Effector memory CD4-positive, alpha-beta T cell (primary cell): ENCODE measurements around the gene RGS7.
"Not testable (repeated sequence)": the region's sequence is repeated elsewhere in the genome, so short reads cannot be mapped to it uniquely, and the experiment has no call there.

Source experiments
- DNase-seq, 3 donors: peaks; one replicate each; pipeline ENCODE4 v3.0.0-alpha.2; 2020
- H3K27ac ChIP-seq: 2 replicates; pipeline ENCODE4 v1.7.0; 2013; ENCODE audit warnings: mild to moderate bottlenecking, low read length, moderate library complexity; ENCODE audit not compliant: insufficient read depth, poor library complexity, severe bottlenecking
- H3K27me3 ChIP-seq: replicated peaks from 2 replicates; pipeline ENCODE4 v1.7.0; 2013; ENCODE audit warnings: mild to moderate bottlenecking, low read length; ENCODE audit not compliant: insufficient read depth, control insufficient read depth, poor library complexity, severe bottlenecking
- H3K36me3 ChIP-seq: 2 replicates; pipeline ENCODE4 v1.7.0; 2013; ENCODE audit warnings: mild to moderate bottlenecking, low read length, moderate library complexity; ENCODE audit not compliant: control insufficient read depth, insufficient read depth
- H3K4me1 ChIP-seq: 2 replicates; pipeline ENCODE4 v1.7.0; 2013; ENCODE audit warnings: low read length, mild to moderate bottlenecking; ENCODE audit not compliant: control insufficient read depth, insufficient read depth, poor library complexity, severe bottlenecking
- H3K4me3 ChIP-seq: 2 replicates; pipeline ENCODE4 v1.7.0; 2013; ENCODE audit warnings: low read length, low read depth, mild to moderate bottlenecking; ENCODE audit not compliant: insufficient read depth, poor library complexity, severe bottlenecking
- H3K9me3 ChIP-seq: 2 replicates; pipeline ENCODE4 v1.7.0; 2013; ENCODE audit warnings: mild to moderate bottlenecking, low read length, moderate library complexity; ENCODE audit not compliant: control insufficient read depth

RGS7 gene

GRCh38 chr1:240758777-240759176, 598.2 kb downstream of the RGS7 start:
- not testable (repeated sequence) for H3K36me3 ChIP-seq, H3K27me3 ChIP-seq, H3K9me3 ChIP-seq, H3K4me1 ChIP-seq, H3K4me3 ChIP-seq, DNase-seq, H3K27ac ChIP-seq

- no peak for DNase-seq
- H3K36me3 ChIP-seq, result no peaks in the 10 kb centered on the region
Measured at GRCh38 chr1:240758296-240758695, 598.7 kb downstream of the RGS7 start.

GRCh38 chr1:240747907-240748306, 609.1 kb downstream of the RGS7 start:
- no peak overlapping the region for H3K27ac ChIP-seq
- H3K4me1 ChIP-seq, result no peaks in the 10 kb centered on the region
- H3K27me3 ChIP-seq, result no peaks in the 10 kb centered on the region
- no peaks in the 10 kb centered on the region for H3K9me3 ChIP-seq
- H3K36me3 ChIP-seq, result no peaks in the 10 kb centered on the region
- no peak overlapping the region for H3K4me3 ChIP-seq
- DNase-seq, result no peak

More at GRCh38 chr1:240758296-240758695, 598.7 kb downstream of the RGS7 start:
- Histone ChIP-seq H3K4me3 (no peak overlapping the region), H3K27me3 (peaks cover 4% of the 10 kb centered on the region), H3K4me1 (no peaks in the 10 kb centered on the region), H3K9me3 (no peaks in the 10 kb centered on the region), H3K27ac (no peak overlapping the region)

GRCh38 chr1:240743705-240744104, 613.3 kb downstream of the RGS7 start:
- DNase-seq, result no peak
- Histone ChIP-seq H3K9me3 (no peaks in the 10 kb centered on the region), H3K4me3 (no peak overlapping the region), H3K27me3 (no peaks in the 10 kb centered on the region), H3K27ac (no peak overlapping the region), H3K36me3 (no peaks in the 10 kb centered on the region), H3K4me1 (no peaks in the 10 kb centered on the region)

- Histone ChIP-seq H3K9me3 (no peaks in the 10 kb centered on the region), H3K36me3 (no peaks in the 10 kb centered on the region), H3K27me3 (no peaks in the 10 kb centered on the region), H3K4me1 (no peaks in the 10 kb centered on the region), H3K27ac (no peak overlapping the region), H3K4me3 (no peak overlapping the region)
- no peak for DNase-seq
Measured at GRCh38 chr1:240739754-240740153, 617.3 kb downstream of the RGS7 start.

- no peaks in the 10 kb centered on the region for H3K27me3 ChIP-seq
- no peak overlapping the region for H3K27ac ChIP-seq
- no peak for DNase-seq
- no peak overlapping the region for H3K4me3 ChIP-seq
- no peaks in the 10 kb centered on the region for H3K36me3 ChIP-seq
- H3K9me3 ChIP-seq, result no peaks in the 10 kb centered on the region
- H3K4me1 ChIP-seq, result no peaks in the 10 kb centered on the region
Measured at GRCh38 chr1:240739139-240739538, 617.9 kb downstream of the RGS7 start.

GRCh38 chr1:240737766-240738265, 619.2 kb downstream of the RGS7 start:
- DNase-seq, result no peak

GRCh38 chr1:240737298-240737697, 619.7 kb downstream of the RGS7 start:
- Histone ChIP-seq H3K27me3 (no peaks in the 10 kb centered on the region), H3K4me1 (no peaks in the 10 kb centered on the region), H3K27ac (no peak overlapping the region), H3K4me3 (no peak overlapping the region), H3K36me3 (no peaks in the 10 kb centered on the region), H3K9me3 (no peaks in the 10 kb centered on the region)
- DNase-seq, result no peak

More at GRCh38 chr1:240737766-240738265, 619.2 kb downstream of the RGS7 start:
- Histone ChIP-seq H3K4me1 (no peaks in the 10 kb centered on the region), H3K4me3 (no peak overlapping the region), H3K27me3 (no peaks in the 10 kb centered on the region), H3K9me3 (no peaks in the 10 kb centered on the region), H3K27ac (no peak overlapping the region), H3K36me3 (no peaks in the 10 kb centered on the region)

- H3K4me3 ChIP-seq, H3K9me3 ChIP-seq, H3K4me1 ChIP-seq, H3K27me3 ChIP-seq, H3K27ac ChIP-seq, DNase-seq, H3K36me3 ChIP-seq: not testable (repeated sequence)
Measured at GRCh38 chr1:240734705-240735104, 622.3 kb downstream of the RGS7 start.

GRCh38 chr1:240734001-240734400, 623.0 kb downstream of the RGS7 start:
- no peaks in the 10 kb centered on the region for H3K9me3 ChIP-seq
- no peak overlapping the region for H3K4me3 ChIP-seq
- no peaks in the 10 kb centered on the region for H3K4me1 ChIP-seq
- no peak overlapping the region for H3K27ac ChIP-seq
- no peak for DNase-seq
- no peaks in the 10 kb centered on the region for H3K27me3 ChIP-seq
- H3K36me3 ChIP-seq, result no peaks in the 10 kb centered on the region

GRCh38 chr1:240732390-240732789, 624.6 kb downstream of the RGS7 start:
- no peaks in the 10 kb centered on the region for H3K9me3 ChIP-seq
- no peaks in the 10 kb centered on the region for H3K27me3 ChIP-seq
- H3K36me3 ChIP-seq, result no peaks in the 10 kb centered on the region
- H3K4me1 ChIP-seq, result no peaks in the 10 kb centered on the region
- no peak overlapping the region for H3K27ac ChIP-seq
- DNase-seq, result no peak
- H3K4me3 ChIP-seq, result no peak overlapping the region
